Uterus (tissue), 2 donors: Measurements from ENCODE around the gene PSMD14.

Experiments
- CTCF ChIP-seq, 4 experiments: fragments of 200-600 bp in 2 of 4; fragments of 450-650 bp in 2 of 4; sonication (generic) in 2 of 4; IDR thresholded peaks; one replicate each; pipeline ENCODE4 v1.5.1; 2016 to 2019; ENCODE audit warnings: antibody characterized with exemption in 4 of 4, mild to moderate bottlenecking in 2 of 4, moderate library complexity in 1 of 4
- POLR2A ChIP-seq, 2 donors: fragments of 450-650 bp; IDR thresholded peaks; one replicate each; pipeline ENCODE4 v1.6.1; 2016; ENCODE audit warnings: antibody characterized with exemption in 2 of 2, mild to moderate bottlenecking in 1 of 2, moderate library complexity in 1 of 2

GRCh38 chr2:161373942-161374341 is 65.7 kb downstream of the PSMD14 start:
- TF ChIP-seq CTCF (IDR thresholded peaks at IDR 0.05), result no peak
- TF ChIP-seq POLR2A (IDR thresholded peaks at IDR 0.05), result no peak
